GM21723 (cell line): Measurements from ENCODE around the gene CSF3R.
"Not testable (repeated sequence)": the region's sequence is repeated elsewhere in the genome, so short reads cannot be mapped to it uniquely, and the experiment has no call there.

Source experiments
- ATAC-seq: cut with Tn5 transposase; IDR thresholded peaks from one replicate; pipeline ENCODE4 v1.9.1; 2021; ENCODE audit warnings: mild to moderate bottlenecking, moderate library complexity; ENCODE audit not compliant: unreplicated experiment

Gene CSF3R

DNA sequence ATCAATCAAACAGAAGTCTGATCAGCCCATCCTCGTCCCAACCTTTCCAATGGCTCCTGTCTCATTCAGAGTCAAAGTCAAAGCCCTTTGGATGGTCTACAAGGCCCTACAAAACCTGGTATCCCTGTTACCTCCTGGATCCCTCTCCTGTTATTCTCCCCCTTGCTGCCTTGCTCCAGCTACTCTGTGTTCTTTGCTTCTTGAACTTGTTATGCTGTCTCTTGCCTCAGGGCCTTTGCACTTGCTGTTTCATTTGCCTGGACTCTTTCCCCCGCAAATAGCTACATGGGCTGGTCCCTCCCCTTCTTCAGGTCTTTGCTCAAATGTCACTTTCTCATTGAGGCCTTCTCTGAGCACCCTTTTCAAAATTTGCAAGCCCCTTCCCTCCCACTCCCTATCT is 1.4 kb upstream of the CSF3R start:
- ATAC-seq: no peak

DNA sequence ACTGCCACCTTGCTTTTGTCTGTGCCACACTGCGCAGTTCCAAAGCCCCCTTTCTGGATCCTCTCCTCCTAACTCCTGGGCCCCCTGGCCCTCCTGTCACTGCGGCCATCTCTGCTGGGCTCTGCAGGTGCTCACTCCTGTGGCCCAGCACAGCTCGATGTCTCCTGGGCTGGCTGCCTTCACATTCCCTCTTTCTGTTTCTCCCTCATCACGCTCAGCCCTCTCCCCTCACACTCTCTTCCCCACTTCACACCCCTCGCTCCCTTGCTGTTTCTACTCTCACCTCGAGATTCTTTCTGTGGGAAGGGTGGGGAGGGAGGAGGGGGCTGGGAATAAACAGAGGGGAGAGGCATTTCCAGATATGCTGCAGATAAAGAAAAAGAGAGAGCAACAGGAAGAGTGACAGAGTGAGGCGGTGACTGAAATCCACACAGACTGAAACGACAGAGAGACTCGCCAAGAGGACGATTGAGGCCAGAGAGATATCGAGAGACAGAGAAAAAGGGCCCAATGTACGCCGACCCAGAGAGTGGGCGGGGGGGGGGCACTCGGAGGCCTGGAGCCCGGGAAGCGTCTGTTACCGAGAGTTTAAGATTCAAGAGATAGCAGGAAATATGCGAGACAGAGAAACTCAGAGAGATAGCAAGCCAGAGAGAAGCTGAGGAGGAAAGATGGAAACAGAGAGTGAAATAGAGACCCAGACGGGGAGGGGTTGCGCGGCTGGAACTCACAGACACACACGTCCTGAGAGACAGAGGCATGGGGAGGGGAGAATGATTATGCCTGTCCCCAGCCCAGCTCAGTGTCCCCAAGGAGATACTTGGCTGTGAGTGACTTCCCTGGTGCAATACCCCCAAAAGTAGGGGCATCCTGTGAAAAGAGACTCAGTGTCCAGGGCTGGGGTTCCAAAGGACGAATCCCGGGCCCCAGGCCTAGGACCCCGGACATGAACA is 666 bp downstream of the CSF3R start:
- no peak for ATAC-seq

DNA sequence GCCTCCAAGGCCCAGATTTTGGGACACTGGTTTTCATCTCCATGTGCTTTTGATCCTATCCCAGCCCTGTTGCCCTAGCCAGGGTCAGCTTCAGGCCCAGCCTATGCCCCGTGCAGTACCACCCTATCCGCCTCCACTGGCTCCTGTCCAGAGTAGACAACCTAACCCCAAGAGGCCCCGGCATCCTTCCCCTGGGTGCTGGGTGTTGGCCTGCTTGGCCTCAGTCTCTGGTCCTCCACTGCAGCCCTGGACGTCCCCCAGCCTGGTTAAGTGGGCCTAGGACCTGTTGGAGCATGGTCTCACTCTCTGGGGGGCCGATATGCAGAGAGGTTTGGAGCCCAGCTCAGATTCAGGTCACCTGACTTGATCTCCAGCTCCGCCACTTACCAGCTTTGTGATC is 1.6 kb downstream of the CSF3R start:
- no peak for ATAC-seq

DNA sequence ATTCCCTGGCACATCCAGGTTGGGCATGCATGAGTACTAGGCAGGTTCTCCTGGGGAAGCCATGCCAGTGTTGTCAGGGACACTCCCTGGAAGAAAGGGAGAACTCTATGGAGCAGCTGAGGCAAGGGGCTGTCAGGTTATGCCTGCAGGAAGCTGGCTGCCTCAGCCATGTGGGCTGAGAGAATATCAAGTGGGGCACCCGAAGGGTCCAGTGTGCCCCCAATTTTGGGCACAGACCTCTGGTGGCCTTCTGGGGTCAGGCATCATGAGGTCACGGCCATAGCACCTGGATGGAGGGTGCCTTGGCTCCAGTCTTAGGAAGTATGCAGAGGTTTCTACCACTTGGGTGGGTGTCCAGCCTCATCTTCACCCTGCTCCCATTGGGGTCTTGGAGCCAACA is 2.6 kb downstream of the CSF3R start:
- ATAC-seq: no peak

DNA sequence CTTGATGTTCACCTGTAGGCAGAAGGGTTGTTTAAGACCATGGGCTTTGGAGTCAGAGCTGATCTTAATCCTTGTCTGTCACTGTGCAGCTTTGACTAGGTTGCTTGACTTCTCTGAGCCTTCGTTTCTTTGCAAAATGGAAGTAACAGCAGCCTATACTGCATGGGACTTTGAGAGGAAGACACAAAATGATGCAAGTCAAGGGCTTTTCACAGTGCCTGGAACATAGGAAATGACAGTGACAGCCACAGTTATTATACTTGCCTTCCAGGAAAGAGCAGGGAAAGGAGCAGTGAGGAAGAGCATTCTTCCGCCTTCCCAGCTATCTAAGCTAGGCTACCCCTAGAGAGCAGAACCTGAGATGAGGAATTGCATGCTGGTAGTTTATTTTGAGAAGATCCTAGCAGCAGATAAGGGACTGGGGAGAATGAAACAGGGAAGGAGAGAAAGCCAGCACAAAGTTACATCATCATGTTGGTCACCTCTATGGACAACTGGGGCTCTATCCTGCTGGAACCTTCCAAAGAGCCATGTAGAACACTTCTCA is 3.1 kb downstream of the CSF3R start:
- no peak for ATAC-seq

DNA sequence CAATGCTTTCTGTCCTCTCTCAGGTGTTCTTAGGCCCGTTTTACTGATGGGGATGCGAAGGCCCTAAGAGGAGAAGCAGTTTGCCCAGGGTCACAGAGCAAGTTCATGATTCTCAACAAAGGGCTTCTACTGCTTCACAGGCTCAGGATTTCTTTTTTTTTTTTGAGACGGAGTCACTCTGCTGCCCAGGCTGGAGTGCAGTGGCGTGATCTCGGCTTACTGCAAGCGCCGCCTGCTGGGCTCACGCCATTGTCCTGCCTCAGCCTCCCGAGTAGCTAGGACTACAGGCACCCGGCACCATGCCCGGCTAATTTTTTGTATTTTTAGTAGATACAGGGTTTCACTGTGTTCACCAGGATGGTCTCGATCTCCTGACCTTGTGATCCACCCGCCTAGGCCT is 5.1 kb downstream of the CSF3R start:
- ATAC-seq: not testable (repeated sequence)

DNA sequence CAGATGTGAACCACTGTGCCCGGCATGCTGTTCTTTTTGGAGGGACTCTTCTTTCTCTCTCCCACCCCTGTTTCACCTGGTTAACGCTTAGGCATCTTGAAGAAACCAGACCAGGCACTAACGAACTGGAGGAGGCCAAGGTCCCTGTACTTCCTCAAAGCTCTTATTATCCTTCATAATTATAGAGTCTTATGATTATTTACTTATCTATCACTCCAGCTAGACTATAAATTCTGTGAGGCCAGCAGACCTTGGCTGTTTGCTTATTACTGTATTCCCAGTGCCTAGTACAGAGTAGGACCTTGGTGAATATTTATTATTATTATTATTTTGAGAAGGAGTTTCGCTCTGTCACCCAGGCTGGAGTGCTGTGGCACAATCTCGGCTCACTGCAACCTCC is 5.8 kb downstream of the CSF3R start:
- ATAC-seq: no peak

DNA sequence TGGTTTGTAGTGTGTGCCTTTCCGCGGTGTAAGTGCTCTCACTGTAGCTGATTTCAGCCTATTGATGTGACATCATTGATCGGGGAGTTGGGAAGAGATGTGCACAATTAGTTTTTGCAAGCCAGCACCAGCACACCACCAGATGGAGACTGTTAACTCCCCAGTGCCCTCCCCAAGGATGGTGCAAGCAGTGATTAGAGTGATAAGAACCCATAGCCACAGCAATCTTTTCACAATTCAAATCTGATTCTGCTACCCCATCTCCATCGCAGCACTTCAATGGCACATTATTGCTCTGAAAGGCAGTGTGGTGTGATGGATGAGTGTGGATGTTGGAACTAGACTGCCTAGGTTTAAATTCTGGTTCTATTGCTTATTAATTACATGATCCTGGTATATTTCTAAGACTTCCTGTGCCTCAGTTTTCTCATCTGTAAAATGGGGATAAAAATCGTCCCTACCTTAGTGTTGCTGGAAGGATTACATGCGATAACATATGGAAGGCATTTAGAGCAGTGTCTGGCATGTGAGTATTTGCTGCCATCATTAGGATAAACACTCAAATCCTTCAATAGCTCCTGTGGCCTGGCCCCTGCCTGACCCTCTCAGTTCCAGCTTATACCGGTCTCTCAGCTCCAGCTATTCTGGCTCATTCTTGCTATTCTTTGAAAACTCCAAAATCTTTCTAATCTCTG is 6.7 kb downstream of the CSF3R start:
- no peak for ATAC-seq

DNA sequence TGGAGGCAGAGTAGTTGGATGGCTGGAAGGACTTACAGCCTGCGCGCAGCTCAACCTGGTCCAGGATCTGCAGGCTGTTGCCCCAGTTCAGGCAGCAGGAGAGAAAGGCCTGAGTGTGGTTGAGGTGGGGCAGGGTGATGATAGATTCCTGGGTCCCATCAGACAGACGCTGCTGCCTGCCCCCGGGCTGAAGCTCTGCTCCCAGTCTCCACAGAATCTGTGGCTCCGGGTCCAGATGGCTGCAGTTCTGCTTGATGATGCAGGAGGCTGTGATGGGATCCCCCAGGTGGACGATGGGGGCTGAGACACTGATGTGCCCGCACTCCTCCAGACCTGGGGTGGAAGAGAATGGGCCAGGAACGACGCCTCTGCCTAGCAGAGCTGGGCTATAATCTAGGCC is 7.4 kb downstream of the CSF3R start:
- no peak for ATAC-seq

DNA sequence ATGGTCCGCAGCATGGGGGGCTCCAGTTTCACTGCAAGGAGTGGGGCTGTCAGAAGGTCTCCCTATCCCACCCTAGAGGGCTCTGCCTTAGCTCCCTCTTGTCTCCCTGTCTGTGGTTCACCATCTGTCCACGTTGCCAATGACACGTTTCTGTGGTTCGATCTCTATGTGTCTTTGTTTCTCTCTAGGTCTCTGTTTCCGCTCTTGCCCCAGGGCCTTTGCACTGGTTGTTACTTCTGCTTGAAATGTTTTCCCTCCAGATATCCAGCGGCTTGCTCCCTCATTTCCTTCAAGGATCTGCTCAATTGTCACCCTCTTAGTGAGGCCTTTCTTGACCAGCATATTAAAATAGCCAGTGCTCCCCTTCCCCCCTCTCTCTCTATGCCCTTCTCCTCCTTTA is 10.1 kb downstream of the CSF3R start:
- no peak for ATAC-seq

DNA sequence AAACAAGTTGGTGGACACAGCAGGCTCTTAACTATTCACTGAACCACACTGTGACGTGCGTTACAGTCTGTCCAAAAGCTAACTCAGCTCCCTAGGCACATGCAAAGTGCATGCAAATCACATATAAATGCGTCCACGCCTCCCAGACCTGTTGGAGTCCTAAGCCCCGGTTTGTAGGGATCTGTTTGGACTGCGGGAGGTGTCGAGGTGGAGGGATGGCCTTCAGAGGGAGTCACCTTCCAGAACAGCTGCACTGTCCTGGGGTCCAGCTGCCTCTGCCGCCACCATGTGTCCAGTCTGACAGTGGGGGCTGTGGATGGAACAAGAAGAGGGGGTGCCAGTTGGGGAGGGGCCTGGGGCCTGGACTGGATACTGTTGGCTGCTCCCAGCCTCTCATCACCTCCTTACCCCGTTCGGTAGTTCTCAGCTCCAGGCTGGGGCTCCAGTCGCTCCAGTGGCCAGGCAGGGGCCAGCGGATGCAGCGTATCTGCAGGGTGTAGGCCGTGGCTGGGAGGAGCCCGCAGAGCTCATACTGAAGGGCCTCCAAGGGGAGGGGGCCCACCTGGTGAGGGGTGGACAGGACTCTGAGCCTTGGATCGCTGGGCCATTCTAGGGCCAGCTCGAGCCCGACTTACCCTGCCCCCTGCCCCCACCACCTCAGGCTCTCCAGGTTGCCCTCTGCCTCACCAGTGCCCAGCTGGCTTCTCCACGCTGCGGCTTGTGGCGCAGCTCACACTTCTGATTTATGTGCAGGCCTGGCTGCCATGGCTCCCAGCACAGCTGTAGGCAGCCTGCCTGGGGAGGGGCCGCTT is 10.7 kb downstream of the CSF3R start:
- no peak for ATAC-seq

DNA sequence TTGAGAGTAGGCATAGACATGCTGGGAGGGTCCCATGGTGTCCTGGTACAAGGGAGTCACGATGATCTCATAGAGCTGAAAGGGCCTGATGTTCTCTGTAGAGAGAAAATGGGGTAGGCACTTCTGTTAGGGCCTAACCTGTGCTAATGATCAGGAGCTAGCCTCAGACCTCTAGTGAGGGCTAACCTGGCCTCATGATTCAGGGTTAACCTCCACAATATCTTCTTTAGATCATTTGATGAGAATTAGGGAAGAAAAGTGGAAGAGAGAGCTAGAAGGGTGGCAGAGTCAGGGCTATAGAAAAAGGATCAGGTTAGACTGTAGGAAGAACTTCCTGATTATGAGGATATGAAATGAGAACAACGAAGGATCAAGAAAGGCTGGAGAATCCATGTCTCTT is 13.6 kb downstream of the CSF3R start:
- ATAC-seq: no peak

DNA sequence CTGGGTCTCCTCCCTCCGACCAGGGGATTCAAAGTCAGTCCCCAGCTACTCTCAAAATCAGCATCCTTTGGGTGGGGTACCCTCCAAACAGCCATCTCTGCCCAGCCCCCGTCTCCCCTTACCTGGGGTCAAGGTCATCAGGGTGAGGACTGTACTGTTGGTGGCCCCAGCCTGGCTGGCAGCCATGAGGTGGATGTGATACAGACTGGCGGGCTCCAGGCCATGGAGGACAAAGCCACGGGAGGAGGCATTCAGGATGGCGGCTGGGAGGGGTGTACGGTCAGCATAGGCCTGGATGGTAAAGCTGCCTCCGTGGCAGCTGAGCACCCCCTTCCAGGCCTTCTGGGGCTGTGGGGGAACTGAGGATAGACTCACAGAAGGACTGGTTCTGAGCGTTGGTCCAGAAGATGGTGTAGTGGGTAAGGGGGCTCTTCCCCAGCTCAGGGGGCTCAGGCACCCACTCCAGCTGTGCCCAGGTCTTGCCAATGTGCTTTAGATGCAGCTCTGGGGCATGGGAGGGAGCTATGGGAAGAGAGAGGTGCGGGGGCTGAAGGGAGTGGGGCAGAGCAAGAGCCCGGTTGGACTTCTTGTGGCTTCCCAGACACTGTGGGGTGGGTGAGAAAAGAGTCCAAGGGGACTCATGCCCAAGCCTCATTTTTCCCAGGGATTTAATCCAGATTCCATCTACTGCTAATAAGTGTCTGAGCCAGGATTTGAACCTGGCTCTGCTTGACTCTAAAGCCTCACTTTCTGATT is 14.8 kb downstream of the CSF3R start:
- no peak for ATAC-seq

DNA sequence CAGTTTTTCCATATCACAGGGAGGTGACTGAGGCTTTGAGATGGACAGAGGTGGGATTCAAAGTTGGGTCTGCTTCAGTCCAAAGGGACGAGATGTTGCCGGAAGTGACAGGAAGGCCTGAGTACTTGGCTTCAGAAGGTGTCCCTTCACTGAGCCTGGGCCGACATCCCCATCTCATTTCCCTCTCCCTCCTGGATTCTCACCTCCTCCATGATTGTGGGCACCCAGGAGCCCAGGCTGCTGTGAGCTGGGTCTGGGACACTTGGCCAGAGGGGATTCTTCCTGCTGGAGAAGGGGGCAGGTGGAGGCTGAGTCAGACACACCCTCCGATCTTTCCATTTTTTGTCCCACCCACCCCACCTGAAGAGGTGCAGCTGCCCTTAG is 15.7 kb downstream of the CSF3R start:
- ATAC-seq: no peak

DNA sequence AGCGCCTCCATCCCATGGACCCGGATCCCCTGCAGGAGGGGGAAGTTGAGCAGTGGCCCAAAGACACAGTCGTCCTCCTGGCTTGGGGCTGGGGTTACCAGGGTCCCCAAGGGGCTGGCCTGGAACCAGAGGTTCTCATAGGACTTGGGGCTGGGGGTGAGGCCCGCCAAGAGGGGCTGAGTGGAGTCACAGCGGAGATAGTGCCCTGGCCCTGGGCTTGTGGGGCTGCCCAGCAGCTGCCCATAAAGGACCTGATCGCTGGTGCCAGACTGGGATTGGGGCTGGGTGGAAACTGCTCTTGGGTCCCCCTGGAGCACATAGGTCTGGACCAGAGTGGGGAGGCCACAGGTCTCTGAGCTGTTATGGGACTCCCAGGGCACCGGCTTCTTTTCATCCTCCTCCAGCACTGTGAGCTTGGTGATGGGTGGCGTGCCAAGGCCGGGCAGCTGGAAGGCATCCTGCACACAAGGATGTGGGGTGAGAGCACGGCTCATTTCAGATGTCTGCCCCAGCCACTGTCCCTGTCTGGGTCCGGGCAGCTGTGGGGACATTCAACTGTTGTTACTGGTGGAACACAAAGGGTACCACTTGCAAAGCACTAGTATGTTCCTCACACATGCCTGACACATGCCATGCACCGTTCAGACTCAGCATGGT is 16.2 kb downstream of the CSF3R start:
- no peak for ATAC-seq

DNA sequence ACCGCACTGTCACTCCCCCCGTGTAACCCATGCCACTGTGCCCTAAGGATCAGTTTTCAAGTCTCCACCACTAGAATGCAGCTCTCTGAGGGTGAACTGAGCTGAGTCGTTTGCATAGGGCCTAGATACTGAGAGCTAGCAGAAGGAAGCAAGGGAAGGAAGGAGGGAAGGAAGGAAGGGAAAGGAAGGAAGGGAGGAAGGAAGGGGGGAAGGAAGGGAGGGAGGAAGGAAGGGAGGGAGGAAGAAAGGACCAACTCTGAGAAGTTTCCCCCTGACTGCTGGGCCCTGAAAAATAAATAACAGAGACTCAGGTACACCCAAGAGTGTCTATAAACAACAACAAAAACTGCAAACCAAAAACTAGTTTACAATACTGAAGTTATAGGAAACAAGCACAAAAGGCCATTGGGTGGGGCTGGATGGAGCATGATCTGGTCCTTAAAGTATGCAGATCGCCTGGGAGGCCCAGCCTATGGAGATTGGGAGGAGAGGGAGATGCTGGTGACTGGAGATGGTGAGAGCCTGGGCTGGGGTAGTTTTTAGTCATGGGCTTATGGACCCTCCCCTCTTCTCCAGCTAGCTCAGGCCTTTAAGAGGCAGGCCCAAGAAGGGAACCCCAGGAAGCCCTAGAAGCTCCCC is 16.9 kb downstream of the CSF3R start:
- no peak for ATAC-seq

DNA sequence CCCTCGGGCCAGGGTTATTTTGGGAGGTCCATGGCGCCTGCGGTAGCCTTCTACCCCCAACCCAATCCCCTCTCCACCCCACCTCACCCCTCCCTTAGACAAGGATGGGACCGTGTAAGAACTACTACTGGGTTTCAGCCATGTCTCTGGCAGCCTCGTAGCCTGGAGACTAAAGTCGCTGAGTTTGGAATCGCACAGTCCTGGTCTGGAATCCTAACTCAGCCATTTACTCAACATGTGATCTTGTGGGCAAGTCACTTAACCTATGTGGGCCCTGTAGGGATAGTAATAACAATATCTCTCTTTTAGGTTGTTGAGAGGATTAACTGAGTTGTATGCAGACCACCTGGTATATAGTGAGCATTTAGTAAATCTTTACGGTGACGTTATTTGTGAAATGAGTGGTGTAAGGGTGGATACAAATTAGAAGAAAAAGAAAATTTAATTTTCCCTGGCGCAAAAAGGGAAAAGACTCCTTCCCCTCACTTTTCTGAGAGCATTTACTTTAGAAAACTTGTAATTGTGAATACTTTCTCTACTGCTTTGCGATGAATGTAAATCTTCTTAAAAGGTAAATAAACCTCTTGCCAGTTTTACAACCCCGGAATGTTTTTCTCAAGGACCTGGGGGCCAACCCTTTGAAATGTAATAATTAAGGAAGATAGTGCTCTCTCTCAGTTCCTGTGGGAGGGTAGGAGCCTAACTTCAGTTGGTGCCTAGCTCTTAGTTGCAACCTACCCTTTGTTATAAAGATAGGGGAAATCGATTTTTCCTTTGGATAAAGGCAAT is 17.9 kb downstream of the CSF3R start:
- peak; percentile 31 for ATAC-seq

DNA sequence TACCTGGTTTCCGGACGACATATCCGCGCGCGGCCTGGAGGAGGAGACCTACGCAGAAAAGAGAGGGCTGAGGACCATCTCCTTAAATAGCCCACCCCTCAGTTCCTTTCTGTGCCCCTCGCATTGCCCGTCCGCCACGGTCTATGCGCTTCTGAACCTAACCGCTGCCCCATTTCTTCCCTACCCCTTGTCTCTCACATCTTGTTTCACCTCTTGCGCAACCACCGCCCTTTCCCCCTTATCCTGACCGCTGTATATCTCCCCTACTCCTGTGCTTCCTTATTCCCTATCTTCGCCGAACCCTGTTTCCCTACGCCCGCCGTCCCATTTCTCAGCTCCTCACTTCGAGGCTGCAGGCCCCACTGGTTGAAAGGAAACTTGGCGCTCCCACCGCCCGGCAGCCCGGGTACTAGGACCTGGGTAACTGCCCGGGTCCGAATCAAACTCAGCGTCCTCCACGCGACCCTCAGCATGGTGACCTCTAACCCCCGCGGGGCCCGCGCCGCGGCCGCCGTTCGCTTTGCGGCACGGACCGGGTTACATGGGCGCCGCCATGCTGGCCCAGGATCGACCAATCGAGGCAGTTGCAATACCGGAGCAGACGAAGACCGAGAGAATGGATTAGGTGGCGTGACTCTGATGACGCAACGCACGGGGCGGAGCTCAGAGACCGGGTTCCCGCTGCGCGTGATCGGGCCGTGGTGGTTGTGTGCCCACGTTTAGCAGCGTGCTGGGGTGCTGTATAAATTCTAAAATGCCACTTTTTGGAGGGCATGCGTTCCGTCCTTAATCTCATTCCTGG is 18.7 kb downstream of the CSF3R start, which contains the start of gene MRPS15:
Gene MRPS15 (minus strand): TSS at position 582 of the 802 bp plus-strand sequence. CDS start 109 bp downstream, at position 473.
- peak; percentile 91 for ATAC-seq
